Measurements from ENCODE around the gene SRCAP.

SRCAP gene

GRCh38 chr16:30756781-30757100 is 57.8 kb downstream of the SRCAP start:
- H3K36me3 ChIP-seq (ENCODE audit: insufficient read depth, low read length): peaks cover 5% of the 10 kb centered on the region

DNA sequence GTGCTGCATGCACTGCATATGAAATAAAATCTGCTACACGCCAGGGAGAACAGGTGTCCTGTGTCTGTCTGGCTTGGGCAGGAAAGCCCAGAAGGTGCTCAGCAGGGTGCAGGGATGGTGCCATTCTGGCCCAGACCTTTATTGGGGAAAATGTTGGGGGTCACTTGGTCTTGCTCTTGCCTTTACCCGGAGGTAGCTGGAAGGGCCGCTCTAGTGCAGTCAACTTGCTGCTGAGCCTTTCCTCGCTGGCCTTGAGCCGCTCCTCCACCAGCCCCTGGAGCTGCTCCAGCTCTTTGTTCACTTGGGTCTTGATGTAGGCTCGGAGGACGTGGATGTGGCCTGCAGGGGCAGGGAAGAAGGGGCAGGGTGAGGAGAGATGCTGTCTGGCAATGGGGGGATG is 58.3 kb downstream of the SRCAP start:
- no peaks in the 10 kb centered on the region for H3K9me3 ChIP-seq (ENCODE audit: low read length)

More at GRCh38 chr16:30756781-30757100, 57.8 kb downstream of the SRCAP start:
- Histone ChIP-seq H3K4me1 (ENCODE audit: insufficient read depth, low read length) (peaks cover 6% of the 10 kb centered on the region), H3K27ac (ENCODE audit: low read depth, low read length) (no peak overlapping the region), H3K4me3 (ENCODE audit: low read depth in 1 of 2, low read length in 2 of 2) (no peak overlapping the region), H3K27me3 (ENCODE audit: control insufficient read depth in 1 of 2, insufficient read depth in 2 of 2, low read length in 2 of 2) (no peaks in the 10 kb centered on the region), H3K9ac (ENCODE audit: low read length) (no peak overlapping the region), H3K9me3 (ENCODE audit: low read length) (no peaks in the 10 kb centered on the region)

GRCh38 chr16:30758988-30759491 is 60.1 kb downstream of the SRCAP start:
- H3K36me3 ChIP-seq (ENCODE audit: insufficient read depth, low read length): peaks cover 11% of the 10 kb centered on the region
- H3K9me3 ChIP-seq (ENCODE audit: low read length): no peaks in the 10 kb centered on the region
- H3K9ac ChIP-seq (ENCODE audit: low read length): no peak overlapping the region
- no peak overlapping the region for H3K27ac ChIP-seq (ENCODE audit: low read depth, low read length)
- H3K4me1 ChIP-seq (ENCODE audit: insufficient read depth, low read length): peaks cover 22% of the 10 kb centered on the region
- no peaks in the 10 kb centered on the region for H3K27me3 ChIP-seq (ENCODE audit: control insufficient read depth in 1 of 2, insufficient read depth in 2 of 2, low read length in 2 of 2)
- no peak overlapping the region for H3K4me3 ChIP-seq (ENCODE audit: low read depth in 1 of 2, low read length in 2 of 2)

More for the DNA sequence above, 58.3 kb downstream of the SRCAP start:
- Histone ChIP-seq H3K4me1 (ENCODE audit: insufficient read depth, low read length) (peaks cover 6% of the 10 kb centered on the region), H3K36me3 (ENCODE audit: insufficient read depth, low read length) (peaks cover 5% of the 10 kb centered on the region), H3K27ac (ENCODE audit: low read depth, low read length) (no peak overlapping the region), H3K4me3 (ENCODE audit: low read depth in 1 of 2, low read length in 2 of 2) (no peak overlapping the region), H3K27me3 (ENCODE audit: control insufficient read depth in 1 of 2, insufficient read depth in 2 of 2, low read length in 2 of 2) (no peaks in the 10 kb centered on the region), H3K9ac (ENCODE audit: low read length) (no peak overlapping the region)

DNA sequence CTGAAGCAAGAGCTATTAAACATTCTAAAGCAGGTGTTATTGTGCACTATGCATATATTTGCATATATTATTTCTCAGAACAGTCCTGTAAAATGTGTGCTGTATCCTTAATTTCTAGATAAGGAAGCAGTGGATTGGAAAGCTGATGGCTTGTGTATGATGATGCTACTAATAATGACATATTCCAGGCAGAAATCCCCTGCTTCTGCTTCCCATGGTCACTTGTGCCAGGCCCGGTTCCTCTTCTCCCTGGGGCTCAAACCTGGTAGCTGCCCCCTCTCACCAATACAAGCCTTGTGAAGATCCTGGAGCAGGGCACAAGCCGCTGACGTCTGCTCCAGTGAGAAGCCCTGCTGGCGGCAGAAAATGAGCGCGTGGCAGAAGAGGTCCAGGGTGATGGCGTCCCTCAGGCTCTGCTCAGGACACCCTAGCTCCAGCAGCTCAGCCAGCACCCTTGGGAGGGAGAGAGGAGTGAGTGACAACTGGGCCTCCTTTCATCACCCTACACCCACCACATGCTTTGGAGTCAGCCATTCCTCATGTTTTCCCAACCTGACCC is 61.1 kb downstream of the SRCAP start:
- Histone ChIP-seq H3K36me3 (ENCODE audit: insufficient read depth, low read length) (peaks cover 22% of the 10 kb centered on the region), H3K27ac (ENCODE audit: low read depth, low read length) (no peak overlapping the region), H3K9ac (ENCODE audit: low read length) (no peak overlapping the region), H3K4me3 (ENCODE audit: low read depth in 1 of 2, low read length in 2 of 2) (no peak overlapping the region), H3K27me3 (ENCODE audit: control insufficient read depth in 1 of 2, insufficient read depth in 2 of 2, low read length in 2 of 2) (no peaks in the 10 kb centered on the region), H3K4me1 (ENCODE audit: insufficient read depth, low read length) (peaks cover 27% of the 10 kb centered on the region), H3K9me3 (ENCODE audit: low read length) (no peaks in the 10 kb centered on the region)

DNA sequence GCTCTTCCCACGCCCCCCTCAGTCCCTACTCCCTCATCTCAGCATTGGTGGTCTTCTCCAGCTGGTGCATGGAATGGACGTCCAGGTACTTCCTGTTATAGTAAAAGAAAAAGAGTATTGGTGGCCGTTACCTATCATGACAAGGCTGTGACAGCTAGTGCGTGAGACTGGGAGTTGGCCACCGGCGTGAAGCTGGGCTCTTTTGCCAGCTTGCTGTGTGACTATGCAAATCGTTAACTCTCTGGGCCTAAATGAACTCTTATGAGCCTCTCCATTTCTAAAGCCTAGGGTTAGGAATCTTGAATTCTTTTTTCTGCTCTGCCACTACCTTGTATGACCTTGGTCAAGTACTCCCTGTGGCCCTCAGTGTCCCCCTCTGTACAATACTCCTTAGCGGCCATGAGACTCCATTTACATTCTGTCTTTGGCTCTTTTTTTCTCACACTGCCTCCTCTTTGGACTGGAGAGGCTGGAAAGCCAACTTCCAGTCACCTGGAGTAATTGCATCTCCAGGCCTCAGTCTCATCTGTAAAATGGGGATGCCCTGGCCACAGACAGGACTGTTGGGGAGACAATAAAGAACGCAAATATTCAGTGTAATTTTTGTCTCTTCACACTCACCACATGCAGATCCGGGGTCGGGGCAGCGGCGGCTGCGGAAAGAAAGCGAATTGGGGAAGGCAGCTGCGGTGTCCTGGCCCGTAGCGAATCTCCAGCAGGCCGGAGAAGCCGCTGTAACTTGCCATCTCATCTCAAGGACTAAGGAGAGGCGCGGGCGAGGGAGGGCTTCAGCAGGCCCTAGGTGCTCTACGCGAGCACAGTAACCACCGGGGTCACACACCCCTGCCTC is 61.8 kb downstream of the SRCAP start:
- H3K27me3 ChIP-seq (ENCODE audit: control insufficient read depth in 1 of 2, insufficient read depth in 2 of 2, low read length in 2 of 2): no peaks in the 10 kb centered on the region
- H3K4me3 ChIP-seq (ENCODE audit: low read depth in 1 of 2, low read length in 2 of 2): peak overlapping the region; percentile 77 to 79
- no peak overlapping the region for H3K27ac ChIP-seq (ENCODE audit: low read depth, low read length)
- H3K36me3 ChIP-seq (ENCODE audit: insufficient read depth, low read length): peaks cover 29% of the 10 kb centered on the region
- H3K4me1 ChIP-seq (ENCODE audit: insufficient read depth, low read length): peaks cover 27% of the 10 kb centered on the region
- H3K9ac ChIP-seq (ENCODE audit: low read length): no peak overlapping the region
- no peaks in the 10 kb centered on the region for H3K9me3 ChIP-seq (ENCODE audit: low read length)

- peak overlapping the region; percentile 89 for H3K27ac ChIP-seq (ENCODE audit: low read depth, low read length)
- H3K27me3 ChIP-seq (ENCODE audit: control insufficient read depth in 1 of 2, insufficient read depth in 2 of 2, low read length in 2 of 2): no peaks in the 10 kb centered on the region
- peak overlapping the region; percentile 77 to 79 for H3K4me3 ChIP-seq (ENCODE audit: low read depth in 1 of 2, low read length in 2 of 2)
- H3K9me3 ChIP-seq (ENCODE audit: low read length): no peaks in the 10 kb centered on the region
- peaks cover 27% of the 10 kb centered on the region for H3K4me1 ChIP-seq (ENCODE audit: insufficient read depth, low read length)
- no peak overlapping the region for H3K9ac ChIP-seq (ENCODE audit: low read length)
- peaks cover 36% of the 10 kb centered on the region for H3K36me3 ChIP-seq (ENCODE audit: insufficient read depth, low read length)
These were observed 62.5 kb downstream of the SRCAP start for GRCh38 chr16:30761427-30761927.

DNA sequence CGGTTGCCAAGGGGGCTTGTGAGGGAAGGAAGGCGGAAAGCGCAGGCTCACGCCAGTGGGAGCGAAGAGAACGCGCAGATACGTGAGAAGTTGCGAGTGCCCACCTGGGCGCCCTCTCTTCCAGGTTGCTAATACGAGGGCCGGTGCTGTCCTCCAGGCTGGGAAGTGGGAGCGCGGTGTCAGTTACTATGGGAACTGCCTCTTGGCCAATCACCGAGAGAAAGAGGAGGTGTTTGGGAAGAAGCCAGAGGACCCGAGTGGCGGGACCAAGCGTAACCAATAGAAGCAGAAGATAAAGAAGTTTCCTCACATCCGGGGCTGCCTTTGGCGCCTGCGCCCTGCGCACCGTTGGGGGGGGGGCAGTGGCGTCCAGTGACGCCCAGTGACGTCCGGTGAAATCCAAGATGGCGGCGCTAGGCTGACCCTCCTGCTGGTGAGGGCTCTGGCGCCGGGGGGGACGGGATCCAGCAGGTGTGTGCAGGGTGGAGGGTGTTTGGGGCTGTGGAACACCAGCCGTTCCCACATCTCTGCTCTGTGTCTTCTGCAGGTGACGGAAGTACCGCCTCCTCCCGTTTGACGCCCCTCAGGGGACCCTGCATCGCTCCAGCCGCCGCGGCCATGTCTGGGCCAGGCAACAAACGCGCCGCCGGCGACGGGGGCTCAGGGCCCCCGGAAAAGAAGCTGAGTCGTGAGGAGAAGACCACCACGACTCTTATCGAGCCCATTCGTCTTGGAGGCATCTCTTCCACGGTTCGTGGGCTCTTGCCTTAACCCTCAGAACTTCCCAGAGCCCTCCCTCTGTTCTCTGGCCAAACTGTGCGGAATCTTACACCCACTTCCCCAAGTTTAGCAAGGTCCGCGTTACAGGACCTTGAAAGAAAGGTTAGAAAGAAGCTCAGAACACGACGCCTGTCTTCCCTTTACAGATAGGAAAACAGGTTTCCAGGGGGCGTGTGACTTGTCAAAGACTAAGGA is 63.2 kb downstream of the SRCAP start, which contains the start of the genes CFAP119 and RNF40:
CFAP119 (minus strand) TSS at position 135 of the 975 bp plus-strand sequence. CDS start 314 bp downstream, outside the sequence.
RNF40 (plus strand) TSS at position 395 of the 975 bp plus-strand sequence; CDS start at position 619, 224 bp downstream.
- Histone ChIP-seq H3K4me3 (ENCODE audit: low read depth in 1 of 2, low read length in 2 of 2) (peak within 1 kb of the TSS; percentile 77 to 79), H3K9me3 (ENCODE audit: low read length) (no peaks in the 10 kb centered on the region), H3K27me3 (ENCODE audit: control insufficient read depth in 1 of 2, insufficient read depth in 2 of 2, low read length in 2 of 2) (no peaks in the 10 kb centered on the region), H3K27ac (ENCODE audit: low read depth, low read length) (peak within 1 kb of the TSS; percentile 89), H3K4me1 (ENCODE audit: insufficient read depth, low read length) (peaks cover 27% of the 10 kb centered on the region), H3K36me3 (ENCODE audit: insufficient read depth, low read length) (peaks cover 43% of the 10 kb centered on the region), H3K9ac (ENCODE audit: low read length) (peak within 1 kb of the TSS; percentile 83)

DNA sequence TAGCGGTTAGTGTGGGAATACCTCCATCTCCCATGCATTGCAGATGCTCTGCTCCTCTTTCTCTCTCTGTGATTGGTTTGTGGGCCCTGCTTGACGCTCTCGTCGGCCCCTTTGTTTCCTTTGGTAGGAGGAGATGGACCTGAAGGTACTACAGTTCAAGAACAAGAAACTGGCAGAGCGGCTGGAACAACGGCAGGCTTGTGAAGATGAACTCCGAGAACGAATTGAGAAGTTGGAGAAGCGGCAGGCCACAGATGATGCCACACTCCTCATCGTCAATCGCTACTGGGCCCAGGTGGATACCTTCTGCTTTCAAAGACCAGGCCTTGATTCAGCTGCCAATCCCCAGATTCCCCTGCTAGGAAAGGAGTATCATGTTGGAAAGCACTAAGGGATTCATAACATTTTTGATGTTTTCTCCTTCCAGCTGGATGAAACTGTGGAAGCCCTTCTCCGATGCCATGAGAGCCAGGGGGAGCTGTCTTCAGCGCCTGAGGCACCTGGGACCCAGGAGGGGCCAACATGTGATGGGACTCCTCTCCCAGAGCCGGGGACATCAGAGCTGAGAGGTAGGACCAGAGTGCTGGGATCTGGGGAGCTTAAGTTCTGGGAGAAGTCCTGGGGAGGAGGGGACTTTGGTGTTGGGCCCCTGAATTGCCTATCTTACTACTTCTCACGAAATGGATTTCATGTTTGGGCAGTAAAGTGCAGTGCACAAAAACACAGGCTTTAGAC is 64.2 kb downstream of the SRCAP start:
- Histone ChIP-seq H3K36me3 (ENCODE audit: insufficient read depth, low read length) (peaks cover 52% of the 10 kb centered on the region), H3K27ac (ENCODE audit: low read depth, low read length) (peak overlapping the region; percentile 89)

DNA sequence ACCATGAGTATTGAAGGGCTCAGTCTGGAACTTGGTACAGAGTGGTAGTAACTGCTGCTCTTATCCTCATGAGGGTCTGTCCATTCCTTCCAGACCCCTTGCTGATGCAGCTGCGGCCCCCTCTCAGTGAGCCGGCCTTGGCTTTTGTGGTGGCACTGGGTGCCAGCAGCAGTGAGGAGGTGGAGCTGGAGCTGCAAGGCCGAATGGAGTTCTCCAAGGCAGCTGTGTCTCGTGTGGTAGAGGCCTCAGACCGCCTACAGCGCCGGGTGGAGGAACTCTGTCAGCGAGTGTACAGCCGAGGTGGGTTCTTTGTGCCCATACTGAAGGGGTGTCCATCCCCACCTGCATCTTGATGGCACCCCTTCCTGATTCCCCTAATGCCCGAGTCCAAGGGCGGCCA is 65.1 kb downstream of the SRCAP start:
- Histone ChIP-seq H3K9me3 (ENCODE audit: low read length) (no peaks in the 10 kb centered on the region), H3K4me3 (ENCODE audit: low read depth in 1 of 2, low read length in 2 of 2) (no peak overlapping the region), H3K27me3 (ENCODE audit: control insufficient read depth in 1 of 2, insufficient read depth in 2 of 2, low read length in 2 of 2) (no peaks in the 10 kb centered on the region), H3K9ac (ENCODE audit: low read length) (no peak overlapping the region), H3K36me3 (ENCODE audit: insufficient read depth, low read length) (peaks cover 62% of the 10 kb centered on the region), H3K27ac (ENCODE audit: low read depth, low read length) (no peak overlapping the region), H3K4me1 (ENCODE audit: insufficient read depth, low read length) (peaks cover 27% of the 10 kb centered on the region)

More for the DNA sequence above, 64.2 kb downstream of the SRCAP start:
- Histone ChIP-seq H3K9ac (ENCODE audit: low read length) (peak overlapping the region; percentile 83), H3K4me3 (ENCODE audit: low read depth in 1 of 2, low read length in 2 of 2) (peak overlapping the region; percentile 77 to 79), H3K27me3 (ENCODE audit: control insufficient read depth in 1 of 2, insufficient read depth in 2 of 2, low read length in 2 of 2) (no peaks in the 10 kb centered on the region), H3K9me3 (ENCODE audit: low read length) (no peaks in the 10 kb centered on the region), H3K4me1 (ENCODE audit: insufficient read depth, low read length) (peaks cover 27% of the 10 kb centered on the region)

DNA sequence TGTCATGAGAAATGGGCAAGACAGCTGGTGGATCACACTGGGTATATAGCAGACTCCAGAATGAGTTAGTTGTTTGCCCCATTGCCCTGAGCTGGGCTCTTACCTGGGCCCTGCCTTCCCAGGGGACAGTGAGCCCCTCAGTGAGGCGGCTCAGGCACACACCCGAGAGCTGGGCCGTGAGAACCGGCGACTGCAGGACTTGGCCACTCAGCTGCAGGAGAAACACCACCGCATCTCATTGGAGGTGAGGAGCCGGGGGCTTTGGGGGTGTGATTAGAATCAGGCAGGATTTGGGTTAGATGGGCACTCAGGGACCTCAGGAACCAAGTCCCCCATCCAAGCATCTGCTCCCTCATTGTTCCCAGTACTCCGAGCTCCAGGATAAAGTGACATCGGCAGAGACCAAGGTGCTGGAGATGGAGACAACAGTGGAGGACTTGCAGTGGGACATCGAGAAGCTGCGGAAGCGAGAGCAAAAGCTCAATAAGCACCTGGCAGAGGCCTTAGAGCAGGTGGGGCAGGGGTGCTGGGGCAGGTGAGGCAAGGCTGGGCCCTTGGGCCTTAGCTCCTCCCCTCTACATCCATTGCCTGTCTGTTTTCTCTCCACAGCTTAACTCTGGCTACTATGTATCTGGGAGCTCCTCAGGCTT is 66.0 kb downstream of the SRCAP start:
- H3K36me3 ChIP-seq (ENCODE audit: insufficient read depth, low read length): peaks cover 70% of the 10 kb centered on the region
- H3K27me3 ChIP-seq (ENCODE audit: control insufficient read depth in 1 of 2, insufficient read depth in 2 of 2, low read length in 2 of 2): no peaks in the 10 kb centered on the region
- no peak overlapping the region for H3K9ac ChIP-seq (ENCODE audit: low read length)
- H3K9me3 ChIP-seq (ENCODE audit: low read length): no peaks in the 10 kb centered on the region
- H3K27ac ChIP-seq (ENCODE audit: low read depth, low read length): no peak overlapping the region
- peaks cover 27% of the 10 kb centered on the region for H3K4me1 ChIP-seq (ENCODE audit: insufficient read depth, low read length)
- H3K4me3 ChIP-seq (ENCODE audit: low read depth in 1 of 2, low read length in 2 of 2): no peak overlapping the region

All from muscle layer of colon (tissue), 2 donors.